ENCODE results near the gene UPP2. TPM values are rescaled to one million over a fixed set of nuclear protein-coding genes. Genes with fewer than 3 reads are reported as not detected.

Gene UPP2
- total RNA-seq, 1 experiment from 2014 or later = not detected

- TF ChIP-seq ZNF317 (CRISPR knock-in tag; IDR thresholded peaks at IDR 0.05; ENCODE audit: borderline replicate concordance, low read depth) = no peak
- no peak for TF ChIP-seq GRHL2 (CRISPR knock-in tag; IDR thresholded peaks at IDR 0.05; ENCODE audit: insufficient replicate concordance, severe bottlenecking)
- no peak for TF ChIP-seq GTF2I (CRISPR knock-in tag; conservative IDR thresholded peaks at IDR 0.05)
These were observed 29.3 kb downstream of the UPP2 start (continued) for GRCh38 chr2:158130832-158131473.

GRCh38 chr2:158131483-158131912, 29.8 kb downstream of the UPP2 start:
- DNase-seq (ENCODE audit: low spot score) (no peak), ATAC-seq (no peak)
- no peaks in the 10 kb centered on the region for H3K9me3 Mint-ChIP-seq
- no peaks in the 10 kb centered on the region for H3K27me3 Mint-ChIP-seq (ENCODE audit: low read depth)
- CTCF ChIA-PET = no interaction called here
- H3K4me1 Mint-ChIP-seq = peaks cover 12% of the 10 kb centered on the region
- TF ChIP-seq NR2C2 (CRISPR knock-in tag; IDR thresholded peaks at IDR 0.05) = no peak
- no peak for TF ChIP-seq ZNF416 (CRISPR knock-in tag; IDR thresholded peaks at IDR 0.05)
- TF ChIP-seq GRHL2 (CRISPR knock-in tag; IDR thresholded peaks at IDR 0.05; ENCODE audit: insufficient replicate concordance, severe bottlenecking) = no peak
- no peak for TF ChIP-seq ZNF425 (CRISPR knock-in tag; conservative IDR thresholded peaks at IDR 0.05)
- no peak for TF ChIP-seq FOXP1 (CRISPR knock-in tag; IDR thresholded peaks at IDR 0.05; ENCODE audit: borderline replicate concordance)
- no peaks in the 10 kb centered on the region for H3K36me3 Mint-ChIP-seq
- no peak overlapping the region for H3K4me3 Mint-ChIP-seq
- POLR2A ChIA-PET = no interaction called here
- no peak overlapping the region for H3K27ac Mint-ChIP-seq

- CTCF ChIA-PET = no interaction called here
- POLR2A ChIA-PET = no interaction called here
- no peak for TF ChIP-seq MXD4 (CRISPR knock-in tag; IDR thresholded peaks at IDR 0.05; ENCODE audit: borderline replicate concordance)
- TF ChIP-seq GABPB1 (CRISPR knock-in tag; IDR thresholded peaks at IDR 0.05) = peak; percentile 96
- ATAC-seq (no peak), DNase-seq (ENCODE audit: low spot score) (no peak)
- Mint-ChIP-seq H3K4me1 (peaks cover 7% of the 10 kb centered on the region), H3K9me3 (no peaks in the 10 kb centered on the region), H3K27me3 (ENCODE audit: low read depth) (no peaks in the 10 kb centered on the region), H3K4me3 (no peak overlapping the region), H3K36me3 (no peaks in the 10 kb centered on the region), H3K27ac (no peak overlapping the region)
These were observed 30.4 kb downstream of the UPP2 start for GRCh38 chr2:158131919-158132566.

GRCh38 chr2:158134055-158134454, 32.4 kb downstream of the UPP2 start:
- Mint-ChIP-seq H3K27ac (no peak overlapping the region), H3K4me1 (peaks cover 7% of the 10 kb centered on the region)
- no peak for TF ChIP-seq NFE2L1 (CRISPR knock-in tag; IDR thresholded peaks at IDR 0.05)
- TF ChIP-seq SMAD3 (CRISPR knock-in tag; IDR thresholded peaks at IDR 0.05; ENCODE audit: borderline replicate concordance) = no peak
- no peak for TF ChIP-seq ZNF425 (CRISPR knock-in tag; conservative IDR thresholded peaks at IDR 0.05)
- TF ChIP-seq MXD4 (CRISPR knock-in tag; IDR thresholded peaks at IDR 0.05; ENCODE audit: borderline replicate concordance) = no peak
- no peak for TF ChIP-seq CBFB (CRISPR knock-in tag; IDR thresholded peaks at IDR 0.05; ENCODE audit: low read depth)
- no peak for TF ChIP-seq ZNF423 (CRISPR knock-in tag; IDR thresholded peaks at IDR 0.05)
- no peak for TF ChIP-seq SOX15 (CRISPR knock-in tag; IDR thresholded peaks at IDR 0.05)
- TF ChIP-seq ZNF396 (CRISPR knock-in tag; IDR thresholded peaks at IDR 0.05; ENCODE audit: borderline replicate concordance) = no peak

More at GRCh38 chr2:158134055-158134454, 32.4 kb downstream of the UPP2 start:
- Mint-ChIP-seq H3K36me3 (no peaks in the 10 kb centered on the region), H3K4me3 (no peak overlapping the region), H3K27me3 (ENCODE audit: low read depth) (no peaks in the 10 kb centered on the region), H3K9me3 (no peaks in the 10 kb centered on the region)
- ChIA-PET POLR2A (no interaction called here), CTCF (no interaction called here)
- no peak for ATAC-seq
- DNase-seq (ENCODE audit: low spot score) = no peak

All from WTC11 (cell line).